GM23248 (cell line): ENCODE data around the gene PACC1. TPM values are rescaled to one million over a fixed set of nuclear protein-coding genes. Genes with fewer than 3 reads are reported as not detected.
"Not testable (repeated sequence)": the region's sequence is repeated elsewhere in the genome, so short reads cannot be mapped to it uniquely, and the experiment has no call there.

Experiments
- DNase-seq: peaks from one replicate; pipeline ENCODE4 v3.0.0-alpha.2; 2015
- H2AFZ ChIP-seq: fragments of 200-600 bp; sonication (generic); 2 replicates; pipeline ENCODE4 v1.6.1; 2016; ENCODE audit warnings: antibody characterized with exemption
- H3F3A ChIP-seq: fragments of 200-600 bp; sonication (generic); 2 replicates; pipeline ENCODE4 v1.6.1; 2016; ENCODE audit warnings: mild to moderate bottlenecking, antibody characterized with exemption, mixed run types; ENCODE audit not compliant: insufficient read depth
- H3K27ac ChIP-seq: fragments of 200-600 bp; sonication (generic); 2 replicates; pipeline ENCODE4 v1.5.1; 2016; ENCODE audit warnings: mild to moderate bottlenecking
- H3K27me3 ChIP-seq: fragments of 200-600 bp; sonication (generic); replicated peaks from 2 replicates; pipeline ENCODE4 v1.6.1; 2016; ENCODE audit warnings: mild to moderate bottlenecking; ENCODE audit not compliant: insufficient read depth
- H3K36me3 ChIP-seq: fragments of 200-600 bp; sonication (generic); 2 replicates; pipeline ENCODE4 v1.6.1; 2016; ENCODE audit warnings: low read depth, mild to moderate bottlenecking
- H3K4me1 ChIP-seq: fragments of 200-600 bp; sonication (generic); 2 replicates; pipeline ENCODE4 v1.6.1; 2016; ENCODE audit warnings: mild to moderate bottlenecking; ENCODE audit not compliant: insufficient read depth
- H3K4me2 ChIP-seq: fragments of 200-600 bp; sonication (generic); one replicate; pipeline ENCODE4 v1.6.1; 2016; ENCODE audit warnings: mild to moderate bottlenecking; ENCODE audit not compliant: unreplicated experiment
- H3K4me3 ChIP-seq: fragments of 200-600 bp; sonication (generic); 2 replicates; pipeline ENCODE4 v1.5.1; 2016; ENCODE audit warnings: mild to moderate bottlenecking
- H3K79me2 ChIP-seq: fragments of 200-600 bp; sonication (generic); 2 replicates; pipeline ENCODE4 v1.6.1; 2016; ENCODE audit warnings: mild to moderate bottlenecking; ENCODE audit not compliant: insufficient read depth
- H3K9ac ChIP-seq: fragments of 200-600 bp; sonication (generic); 2 replicates; pipeline ENCODE4 v1.6.1; 2016; ENCODE audit warnings: mild to moderate bottlenecking
- H3K9me2 ChIP-seq: fragments of 200-600 bp; sonication (generic); 2 replicates; pipeline ENCODE4 v1.6.1; 2016; ENCODE audit warnings: mixed run types, mild to moderate bottlenecking, moderate library complexity; ENCODE audit not compliant: insufficient read depth
- H3K9me3 ChIP-seq: fragments of 200-600 bp; sonication (generic); one replicate; pipeline ENCODE4 v1.6.1; 2017; ENCODE audit warnings: low read depth
- H4K20me1 ChIP-seq: fragments of 200-600 bp; sonication (generic); 2 replicates; pipeline ENCODE4 v1.6.0; 2016; ENCODE audit not compliant: insufficient read depth
- EZH2 ChIP-seq: fragments of 200-600 bp; sonication (generic); IDR thresholded peaks from 2 replicates; pipeline ENCODE4 v1.6.1; 2018; ENCODE audit warnings: antibody characterized with exemption, mild to moderate bottlenecking; ENCODE audit not compliant: insufficient read depth, poor library complexity, severe bottlenecking
- EZH2phosphoT487 ChIP-seq: fragments of 200-600 bp; sonication (generic); IDR thresholded peaks from 2 replicates; pipeline ENCODE4 v1.6.1; 2018; ENCODE audit warnings: antibody characterized with exemption, moderate library complexity, mild to moderate bottlenecking, low read depth; ENCODE audit not compliant: insufficient read depth
- WGBS, 2 experiments: methylation state at CpG; one replicate each; pipeline ENCODE4 v1.1.6; 2015 to 2017; ENCODE audit warnings: low lambda C conversion rate in 2 of 2, low coverage in 1 of 2; ENCODE audit errors: missing lambda C conversion rate in 2 of 2; 5-methylcytosine and 5-hydroxymethylcytosine counted together
- in situ Hi-C: fragments of 300-500 bp; cut with MboI; formaldehyde crosslinking; loops from 2 replicates; pipeline ENCODE4 v1.15.0; 2020
- polyA plus RNA-seq: library from polyadenylated mRNA; unstranded; fragments of >200 nt; fragmentation: Nextera tagmentation; extraction: Ambion mirVana; gene quantifications from 2 replicates; pipeline ENCODE4 v1.2.1, GENCODE V29; 2016
- total RNA-seq: library from RNA; depleted of rRNA; stranded (reverse); fragments of >200 nt; shearing (Covaris generic); gene quantifications from 2 replicates; pipeline ENCODE4 v1.2.3, GENCODE V29; 2014

Gene PACC1
- total and polyA plus RNA-seq, 2 experiments from 2014 or later: 5.4 to 6.9 TPM

- Histone ChIP-seq H3K27ac (no peak overlapping the region), H3K9me3 (no peaks in the 10 kb centered on the region), H3K9ac (no peak overlapping the region), H3K4me3 (no peak overlapping the region), H3K4me1 (no peaks in the 10 kb centered on the region), H3K27me3 (no peaks in the 10 kb centered on the region), H4K20me1 (no peaks in the 10 kb centered on the region), H3K79me2 (no peaks in the 10 kb centered on the region), H2AFZ (no peak overlapping the region), H3K9me2 (no peaks in the 10 kb centered on the region), H3K4me2 (no peak overlapping the region), H3F3A (no peaks in the 10 kb centered on the region), H3K36me3 (no peaks in the 10 kb centered on the region)
- 95 to 97% methylated on average over 3 of the region's 3 CpGs for WGBS, 2 experiments
- in situ Hi-C loops: no loop called here
- no peak for TF ChIP-seq EZH2phosphoT487
- no peak for TF ChIP-seq EZH2
- DNase-seq: peak; percentile 9
These were observed 18.0 kb downstream of the PACC1 start for GRCh38 chr1:212396638-212397037.

GRCh38 chr1:212395678-212396437, 18.8 kb downstream of the PACC1 start:
- H3K4me3 ChIP-seq, H3F3A ChIP-seq, H4K20me1 ChIP-seq, DNase-seq, H3K9ac ChIP-seq, H3K36me3 ChIP-seq, H3K79me2 ChIP-seq, H2AFZ ChIP-seq, in situ Hi-C loops, H3K4me2 ChIP-seq, H3K27me3 ChIP-seq, H3K9me3 ChIP-seq, H3K9me2 ChIP-seq, H3K4me1 ChIP-seq, H3K27ac ChIP-seq: not testable (repeated sequence)
- 92 to 94% methylated on average over 6 of the region's 6 CpGs for WGBS, 2 experiments

- Histone ChIP-seq H3K9ac (no peak overlapping the region), H3K36me3 (no peaks in the 10 kb centered on the region), H3K4me3 (no peak overlapping the region), H3F3A (no peaks in the 10 kb centered on the region), H3K79me2 (no peaks in the 10 kb centered on the region), H3K4me1 (no peaks in the 10 kb centered on the region), H3K4me2 (no peak overlapping the region), H3K27ac (no peak overlapping the region), H3K9me3 (no peaks in the 10 kb centered on the region), H3K27me3 (no peaks in the 10 kb centered on the region), H4K20me1 (no peaks in the 10 kb centered on the region), H3K9me2 (no peaks in the 10 kb centered on the region), H2AFZ (no peak overlapping the region)
- 97 to 100% methylated on average over 1 of the region's 1 CpG for WGBS, 2 experiments
- in situ Hi-C loops: no loop called here
- TF ChIP-seq EZH2 (no peak), EZH2phosphoT487 (no peak)
- DNase-seq: no peak
These were observed 25.5 kb downstream of the PACC1 start for GRCh38 chr1:212388985-212389716.

- H3K4me1 ChIP-seq: no peaks in the 10 kb centered on the region
- no peak overlapping the region for H2AFZ ChIP-seq
- no peaks in the 10 kb centered on the region for H3K79me2 ChIP-seq
- no peak overlapping the region for H3K4me3 ChIP-seq
- no peak for TF ChIP-seq EZH2phosphoT487
- TF ChIP-seq EZH2: no peak
- 60 to 70% methylated on average over 1 of the region's 1 CpG for WGBS, 2 experiments
- H3K9ac ChIP-seq: no peak overlapping the region
- H3K27me3 ChIP-seq: no peaks in the 10 kb centered on the region
- H3K9me3 ChIP-seq: no peaks in the 10 kb centered on the region
- no peaks in the 10 kb centered on the region for H3K9me2 ChIP-seq
- H4K20me1 ChIP-seq: no peaks in the 10 kb centered on the region
- no peak overlapping the region for H3K4me2 ChIP-seq
- H3F3A ChIP-seq: no peaks in the 10 kb centered on the region
- H3K36me3 ChIP-seq: no peaks in the 10 kb centered on the region
- H3K27ac ChIP-seq: no peak overlapping the region
- in situ Hi-C loops: no loop called here
- no peak for DNase-seq
These were observed 28.7 kb downstream of the PACC1 start for GRCh38 chr1:212386029-212386428.
